Caco-2 (cell line): ENCODE results near the gene C2orf49. TPM values are rescaled to one million over a fixed set of nuclear protein-coding genes. Genes with fewer than 3 reads are reported as not detected.

Experiments used
- BruUV-seq: library from RNA; stranded (reverse); fragments of 400-500 nt; replicated peaks from 2 replicates; lab custom pipeline; 2021; lab: Mats Ljungman, UMichigan
- CTCF ChIA-PET: fragments of 300-600 bp; sonication (Branson Sonifier 250); formaldehyde crosslinking; loops from one replicate; lab custom pipeline; 2022; ENCODE audit warnings: antibody characterized with exemption; lab: Charles Lee
- POLR2A ChIA-PET: fragments of 300-600 bp; sonication (Branson Sonifier 250); formaldehyde crosslinking; loops from one replicate; lab custom pipeline; 2022; ENCODE audit warnings: antibody characterized with exemption; lab: Charles Lee
- DNase-seq, 2 experiments: peaks; one replicate each; pipeline versions ENCODE4 v3.0.0 to v3.0.0-alpha.2; 2020 to 2022
- H3K27me3 ChIP-seq: replicated peaks from 2 replicates; pipeline ENCODE4 v1.6.0; 2011; ENCODE audit warnings: low read length; ENCODE audit not compliant: control insufficient read depth, insufficient read depth
- H3K36me3 ChIP-seq: 2 replicates; pipeline ENCODE4 v1.5.1; 2011; ENCODE audit warnings: low read length; ENCODE audit not compliant: control insufficient read depth, insufficient read depth
- H3K4me1 ChIP-seq: fragments of 250-450 bp; sonication (Bioruptor Pico); 2 replicates; pipeline ENCODE4 v1.5.1; 2020; ENCODE audit warnings: mild to moderate bottlenecking
- H3K4me3 ChIP-seq: 2 replicates; pipeline ENCODE4 v1.5.1; 2011; ENCODE audit warnings: low read depth, mild to moderate bottlenecking, control low read depth, low read length
- H3K9me3 ChIP-seq: fragments of 250-450 bp; sonication (Bioruptor Pico); 2 replicates; pipeline ENCODE4 v1.5.1; 2020; ENCODE audit warnings: mild to moderate bottlenecking, moderate library complexity
- H3K27ac Mint-ChIP-seq: one replicate; pipeline ENCODE4 v1.8.0; 2022; ENCODE audit warnings: mixed read lengths; ENCODE audit not compliant: unreplicated experiment
- H3K27me3 Mint-ChIP-seq: one replicate; pipeline ENCODE4 v1.8.0; 2022; ENCODE audit warnings: mixed read lengths; ENCODE audit not compliant: insufficient read depth, unreplicated experiment
- H3K36me3 Mint-ChIP-seq: one replicate; pipeline ENCODE4 v1.8.0; 2022; ENCODE audit warnings: mild to moderate bottlenecking, mixed read lengths; ENCODE audit not compliant: insufficient read depth, unreplicated experiment
- H3K4me1 Mint-ChIP-seq: one replicate; pipeline ENCODE4 v1.8.0; 2022; ENCODE audit warnings: low read depth, mixed read lengths; ENCODE audit not compliant: unreplicated experiment
- H3K4me3 Mint-ChIP-seq: one replicate; pipeline ENCODE4 v1.8.0; 2022; ENCODE audit warnings: mild to moderate bottlenecking, moderate library complexity, mixed read lengths; ENCODE audit not compliant: unreplicated experiment
- H3K9me3 Mint-ChIP-seq: one replicate; pipeline ENCODE4 v1.8.0; 2022; ENCODE audit warnings: mixed read lengths; ENCODE audit not compliant: unreplicated experiment
- intact Hi-C: fragments of 100-400 bp; cut with micrococcal nuclease; formaldehyde crosslinking; loops from one replicate; pipeline ENCODE4 v1.10.0; 2022; ENCODE audit not compliant: unreplicated experiment
- total RNA-seq: library from RNA; stranded (reverse); gene quantifications from 2 replicates; pipeline ENCODE4 v1.2.3, GENCODE V29; 2022
- TF ChIP-seq, protein P1 (sequence below), 2 experiments: fragments of 200-600 bp in 1 of 2; IDR thresholded peaks; 1 replicate in 1 of 2; 2 replicates in 1 of 2; pipeline versions ENCODE4 v1.5.1 to v1.8.0; 2011 to 2022; ENCODE audit warnings: antibody characterized with exemption in 1 of 2, control low read depth in 1 of 2, inconsistent platforms in 1 of 2, low read depth in 1 of 2, low read length in 1 of 2, mild to moderate bottlenecking in 1 of 2, moderate library complexity in 1 of 2; ENCODE audit not compliant: insufficient read depth in 1 of 2, severe bottlenecking in 1 of 2, unreplicated experiment in 1 of 2

C2orf49 gene
- total RNA-seq, 1 experiment from 2014 or later: 24.8 TPM

DNA sequence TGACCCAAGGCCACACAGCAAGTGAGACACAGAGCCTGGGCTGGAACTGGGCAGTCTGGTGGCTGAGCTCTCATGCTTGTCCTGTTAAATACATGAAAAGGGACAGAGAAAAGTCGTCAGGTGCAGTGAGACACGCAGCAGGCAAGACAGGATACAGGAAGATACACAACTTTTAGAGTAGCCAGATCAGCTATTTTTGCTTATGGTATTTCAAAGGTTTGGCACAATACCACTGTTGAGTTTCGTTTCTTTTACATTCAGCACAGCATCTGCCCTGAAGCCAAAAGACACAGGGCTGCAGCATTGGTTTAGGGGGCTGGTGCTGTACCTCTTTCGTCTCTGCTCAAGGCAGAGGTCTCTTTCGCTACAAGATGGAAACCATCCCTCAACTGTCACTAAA is 47.5 kb downstream of the C2orf49 start:
- ChIA-PET CTCF (no interaction called here), POLR2A (no interaction called here)
- Histone ChIP-seq H3K36me3 (no peaks in the 10 kb centered on the region), H3K27me3 (no peaks in the 10 kb centered on the region), H3K9me3 (no peaks in the 10 kb centered on the region), H3K4me1 (peaks cover 11% of the 10 kb centered on the region), H3K4me3 (no peak overlapping the region)
- no peaks in the 10 kb centered on the region for H3K9me3 Mint-ChIP-seq
- H3K36me3 Mint-ChIP-seq: peaks cover 85% of the 10 kb centered on the region
- TF ChIP-seq, protein P1, sequence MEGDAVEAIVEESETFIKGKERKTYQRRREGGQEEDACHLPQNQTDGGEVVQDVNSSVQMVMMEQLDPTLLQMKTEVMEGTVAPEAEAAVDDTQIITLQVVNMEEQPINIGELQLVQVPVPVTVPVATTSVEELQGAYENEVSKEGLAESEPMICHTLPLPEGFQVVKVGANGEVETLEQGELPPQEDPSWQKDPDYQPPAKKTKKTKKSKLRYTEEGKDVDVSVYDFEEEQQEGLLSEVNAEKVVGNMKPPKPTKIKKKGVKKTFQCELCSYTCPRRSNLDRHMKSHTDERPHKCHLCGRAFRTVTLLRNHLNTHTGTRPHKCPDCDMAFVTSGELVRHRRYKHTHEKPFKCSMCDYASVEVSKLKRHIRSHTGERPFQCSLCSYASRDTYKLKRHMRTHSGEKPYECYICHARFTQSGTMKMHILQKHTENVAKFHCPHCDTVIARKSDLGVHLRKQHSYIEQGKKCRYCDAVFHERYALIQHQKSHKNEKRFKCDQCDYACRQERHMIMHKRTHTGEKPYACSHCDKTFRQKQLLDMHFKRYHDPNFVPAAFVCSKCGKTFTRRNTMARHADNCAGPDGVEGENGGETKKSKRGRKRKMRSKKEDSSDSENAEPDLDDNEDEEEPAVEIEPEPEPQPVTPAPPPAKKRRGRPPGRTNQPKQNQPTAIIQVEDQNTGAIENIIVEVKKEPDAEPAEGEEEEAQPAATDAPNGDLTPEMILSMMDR (IDR thresholded peaks at IDR 0.05; ENCODE audit: insufficient read depth in 1 of 2, low read depth in 1 of 2, low read length in 1 of 2, severe bottlenecking in 1 of 2, unreplicated experiment in 1 of 2): no peak
- no peak overlapping the region for H3K27ac Mint-ChIP-seq
- peaks cover 12% of the 10 kb centered on the region for H3K4me1 Mint-ChIP-seq
- H3K27me3 Mint-ChIP-seq: no peaks in the 10 kb centered on the region
- intact Hi-C loops: loop anchor here (2.0 kb wide), 1 partner anchor 70 kb away; no protein-coding TSS in a partner anchor
- DNase-seq: no peak
- no peak overlapping the region for H3K4me3 Mint-ChIP-seq
- BruUV-seq: no TSS peak

DNA sequence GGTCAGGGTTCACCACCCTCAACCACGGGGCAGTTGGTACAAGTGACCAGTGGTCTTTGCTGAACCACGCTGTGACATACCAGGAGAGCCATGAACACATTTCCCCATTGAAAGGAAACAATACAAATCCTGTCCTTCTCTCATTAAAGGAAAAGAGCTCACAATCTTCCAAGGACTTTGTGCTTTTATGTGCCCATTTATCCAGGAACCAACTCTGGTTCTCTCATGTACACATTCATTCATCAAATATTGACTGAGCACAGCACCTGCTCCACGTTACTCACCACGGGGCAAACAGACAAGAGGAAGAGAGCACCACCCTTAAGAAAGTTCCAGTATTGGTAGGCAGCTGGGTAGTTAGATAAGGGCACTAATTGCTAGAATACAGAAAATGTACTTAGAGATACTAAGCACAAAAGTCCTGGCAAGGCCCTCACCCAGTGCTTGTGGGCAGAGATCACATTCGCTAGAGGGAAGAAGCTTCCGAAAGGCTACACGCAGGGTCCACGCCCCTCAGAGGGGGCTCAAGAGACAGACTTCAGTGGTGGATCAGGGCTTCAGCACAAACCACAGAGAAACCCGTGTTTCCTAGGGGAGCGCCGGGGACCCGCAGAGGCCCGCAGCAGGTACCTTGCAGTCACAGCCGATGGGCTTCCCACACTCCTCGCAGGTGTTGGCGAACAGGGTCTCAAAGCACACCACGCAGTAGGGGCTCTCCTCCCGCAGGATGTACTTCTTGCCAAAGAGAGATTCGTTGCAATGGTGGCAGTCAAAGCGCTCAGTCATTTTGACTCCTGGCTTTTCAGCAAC is 48.6 kb downstream of the C2orf49 start:
- TF ChIP-seq, protein P1 (IDR thresholded peaks at IDR 0.05; ENCODE audit: insufficient read depth in 1 of 2, low read depth in 1 of 2, low read length in 1 of 2, severe bottlenecking in 1 of 2, unreplicated experiment in 1 of 2): no peak
- H3K4me1 Mint-ChIP-seq: peaks cover 6% of the 10 kb centered on the region
- no peaks in the 10 kb centered on the region for H3K9me3 Mint-ChIP-seq
- H3K27me3 Mint-ChIP-seq: no peaks in the 10 kb centered on the region
- H3K4me3 Mint-ChIP-seq: no peak overlapping the region
- H3K9me3 ChIP-seq: no peaks in the 10 kb centered on the region
- no TSS peak for BruUV-seq
- no peak for DNase-seq
- H3K27ac Mint-ChIP-seq: no peak overlapping the region
- H3K4me3 ChIP-seq: no peak overlapping the region
- H3K4me1 ChIP-seq: peaks cover 19% of the 10 kb centered on the region
- H3K36me3 ChIP-seq: no peaks in the 10 kb centered on the region
- intact Hi-C loops: loop anchor here (2.0 kb wide), 1 partner anchor 69 kb away; no protein-coding TSS in a partner anchor
- ChIA-PET POLR2A (no interaction called here), CTCF (interaction anchor here (0.6 kb wide), 1 partner anchor 18 kb away, joined by 6 read pairs; no protein-coding TSS in a partner anchor)
- H3K27me3 ChIP-seq: no peaks in the 10 kb centered on the region
- peaks cover 83% of the 10 kb centered on the region for H3K36me3 Mint-ChIP-seq

DNA sequence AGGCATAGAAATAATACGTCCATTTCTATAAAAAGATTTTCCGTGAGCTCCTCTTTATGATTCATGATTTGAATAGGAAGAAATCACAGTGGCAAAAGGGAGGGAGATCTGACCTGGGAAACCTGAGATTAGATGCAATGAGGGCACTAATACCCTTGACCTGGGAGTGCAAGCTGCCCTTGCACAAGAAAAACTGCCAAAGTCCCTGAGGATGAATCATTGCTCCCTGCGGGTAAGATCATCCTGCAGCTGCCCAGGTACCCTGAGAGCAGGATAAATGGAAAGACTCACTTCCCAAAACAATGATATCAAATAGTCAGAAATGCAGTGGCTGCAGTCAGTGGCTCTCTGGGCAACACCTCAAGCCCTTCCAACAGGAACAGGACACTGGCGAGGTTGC is 49.9 kb downstream of the C2orf49 start:
- H3K4me1 ChIP-seq: peaks cover 31% of the 10 kb centered on the region
- POLR2A ChIA-PET: no interaction called here
- Mint-ChIP-seq H3K27ac (peak overlapping the region; percentile 46), H3K4me1 (peaks cover 18% of the 10 kb centered on the region), H3K9me3 (no peaks in the 10 kb centered on the region), H3K27me3 (no peaks in the 10 kb centered on the region), H3K4me3 (no peak overlapping the region), H3K36me3 (peaks cover 81% of the 10 kb centered on the region)
- CTCF ChIA-PET: interaction anchor here (1.3 kb wide), 1 partner anchor 42 kb away, joined by 3 read pairs; no protein-coding TSS in a partner anchor
- H3K9me3 ChIP-seq: no peaks in the 10 kb centered on the region
- no peak for DNase-seq
- no peaks in the 10 kb centered on the region for H3K27me3 ChIP-seq
- BruUV-seq: no TSS peak
- no peak overlapping the region for H3K4me3 ChIP-seq
- TF ChIP-seq, protein P1 (IDR thresholded peaks at IDR 0.05; ENCODE audit: insufficient read depth in 1 of 2, low read depth in 1 of 2, low read length in 1 of 2, severe bottlenecking in 1 of 2, unreplicated experiment in 1 of 2): no peak
- intact Hi-C loops: no loop called here
- H3K36me3 ChIP-seq: no peaks in the 10 kb centered on the region
